ENCODE measurements around the gene KSR1.
"Not testable (repeated sequence)": the region's sequence is repeated elsewhere in the genome, so short reads cannot be mapped to it uniquely, and the experiment has no call there.

KSR1 gene

GRCh38 chr17:27622986-27623385 lies 166.7 kb downstream of the KSR1 start:
- Histone ChIP-seq H3K9me3 (ENCODE audit: low read depth, low read length) (no peaks in the 10 kb centered on the region), H3K4me3 (no peak overlapping the region), H3K9ac (ENCODE audit: insufficient read length) (no peak overlapping the region), H3K27ac (no peak overlapping the region), H3K36me3 (ENCODE audit: insufficient read depth, low read length) (peaks cover 44% of the 10 kb centered on the region)
- TF ChIP-seq POLR2AphosphoS5 (IDR thresholded peaks at IDR 0.05; ENCODE audit: borderline replicate concordance, low read depth, low read length) (no peak), EZH2 (IDR thresholded peaks at IDR 0.05) (no peak), FOXP2 (optimal IDR thresholded peaks at IDR 0.05; ENCODE audit: control extremely low read depth, extremely low read length, insufficient read depth) (no peak)
- no peak for DNase-seq (ENCODE audit: low read depth, low spot score)

GRCh38 chr17:27623614-27624013 lies 167.4 kb downstream of the KSR1 start:
- Histone ChIP-seq H3K9me3 (ENCODE audit: low read depth, low read length) (no peaks in the 10 kb centered on the region), H3K9ac (ENCODE audit: insufficient read length) (no peak overlapping the region), H3K36me3 (ENCODE audit: insufficient read depth, low read length) (peaks cover 38% of the 10 kb centered on the region), H3K27ac (no peak overlapping the region), H3K4me3 (no peak overlapping the region)
- no peak for DNase-seq (ENCODE audit: low read depth, low spot score)
- no peak for TF ChIP-seq FOXP2 (optimal IDR thresholded peaks at IDR 0.05; ENCODE audit: control extremely low read depth, extremely low read length, insufficient read depth)
- no peak for TF ChIP-seq POLR2AphosphoS5 (IDR thresholded peaks at IDR 0.05; ENCODE audit: borderline replicate concordance, low read depth, low read length)
- TF ChIP-seq EZH2 (IDR thresholded peaks at IDR 0.05): no peak

- no peak for DNase-seq (ENCODE audit: low read depth, low spot score)
- Histone ChIP-seq H3K9ac (ENCODE audit: insufficient read length) (no peak overlapping the region), H3K36me3 (ENCODE audit: insufficient read depth, low read length) (peaks cover 35% of the 10 kb centered on the region), H3K9me3 (ENCODE audit: low read depth, low read length) (no peaks in the 10 kb centered on the region), H3K4me3 (no peak overlapping the region), H3K27ac (no peak overlapping the region)
- TF ChIP-seq POLR2AphosphoS5 (IDR thresholded peaks at IDR 0.05; ENCODE audit: borderline replicate concordance, low read depth, low read length): no peak
- no peak for TF ChIP-seq FOXP2 (optimal IDR thresholded peaks at IDR 0.05; ENCODE audit: control extremely low read depth, extremely low read length, insufficient read depth)
- no peak for TF ChIP-seq EZH2 (IDR thresholded peaks at IDR 0.05)
Measured at GRCh38 chr17:27624539-27624938, 168.3 kb downstream of the KSR1 start.

GRCh38 chr17:27625856-27626255 lies 169.6 kb downstream of the KSR1 start:
- Histone ChIP-seq H3K4me3 (no peak overlapping the region), H3K27ac (no peak overlapping the region), H3K9me3 (ENCODE audit: low read depth, low read length) (no peaks in the 10 kb centered on the region), H3K9ac (ENCODE audit: insufficient read length) (no peak overlapping the region), H3K36me3 (ENCODE audit: insufficient read depth, low read length) (peaks cover 26% of the 10 kb centered on the region)
- no peak for DNase-seq (ENCODE audit: low read depth, low spot score)
- TF ChIP-seq FOXP2 (optimal IDR thresholded peaks at IDR 0.05; ENCODE audit: control extremely low read depth, extremely low read length, insufficient read depth) (no peak), POLR2AphosphoS5 (IDR thresholded peaks at IDR 0.05; ENCODE audit: borderline replicate concordance, low read depth, low read length) (no peak), EZH2 (IDR thresholded peaks at IDR 0.05) (no peak)

- Histone ChIP-seq H3K4me3 (no peak overlapping the region), H3K9ac (ENCODE audit: insufficient read length) (no peak overlapping the region), H3K36me3 (ENCODE audit: insufficient read depth, low read length) (peaks cover 10% of the 10 kb centered on the region), H3K27ac (no peak overlapping the region), H3K9me3 (ENCODE audit: low read depth, low read length) (no peaks in the 10 kb centered on the region)
- no peak for TF ChIP-seq POLR2AphosphoS5 (IDR thresholded peaks at IDR 0.05; ENCODE audit: borderline replicate concordance, low read depth, low read length)
- no peak for TF ChIP-seq EZH2 (IDR thresholded peaks at IDR 0.05)
- TF ChIP-seq FOXP2 (optimal IDR thresholded peaks at IDR 0.05; ENCODE audit: control extremely low read depth, extremely low read length, insufficient read depth): no peak
- DNase-seq (ENCODE audit: low read depth, low spot score): no peak
Measured at GRCh38 chr17:27627514-27627913, 171.3 kb downstream of the KSR1 start.

GRCh38 chr17:27628376-27628775 lies 172.1 kb downstream of the KSR1 start:
- H3K36me3 ChIP-seq (ENCODE audit: insufficient read depth, low read length): peaks cover 1% of the 10 kb centered on the region; the same call in 1 of the 2 replicates
- TF ChIP-seq FOXP2 (optimal IDR thresholded peaks at IDR 0.05; ENCODE audit: control extremely low read depth, extremely low read length, insufficient read depth) (no peak), POLR2AphosphoS5 (IDR thresholded peaks at IDR 0.05; ENCODE audit: borderline replicate concordance, low read depth, low read length) (no peak), EZH2 (IDR thresholded peaks at IDR 0.05) (no peak)
- H3K4me3 ChIP-seq: no peak overlapping the region
- H3K9ac ChIP-seq (ENCODE audit: insufficient read length): no peak overlapping the region
- no peaks in the 10 kb centered on the region for H3K9me3 ChIP-seq (ENCODE audit: low read depth, low read length)
- no peak for DNase-seq (ENCODE audit: low read depth, low spot score)
- H3K27ac ChIP-seq: no peak overlapping the region

GRCh38 chr17:27629260-27629659 lies 173.0 kb downstream of the KSR1 start:
- DNase-seq (ENCODE audit: low read depth, low spot score): peak; percentile 39
- not testable (repeated sequence) for H3K4me3 ChIP-seq; H3K9me3 ChIP-seq (ENCODE audit: low read depth, low read length); H3K9ac ChIP-seq (ENCODE audit: insufficient read length); H3K36me3 ChIP-seq (ENCODE audit: insufficient read depth, low read length)
- peak overlapping the region; percentile 57 for H3K27ac ChIP-seq

GRCh38 chr17:27630607-27631410 lies 174.6 kb downstream of the KSR1 start, which contains the start of gene LGALS9:
TSS of gene LGALS9 (plus strand) at chr17:27631188. CDS start at chr17:27631266, 78 bp downstream.
- TF ChIP-seq POLR2AphosphoS5 (IDR thresholded peaks at IDR 0.05; ENCODE audit: borderline replicate concordance, low read depth, low read length) (no peak), EZH2 (IDR thresholded peaks at IDR 0.05) (no peak), FOXP2 (optimal IDR thresholded peaks at IDR 0.05; ENCODE audit: control extremely low read depth, extremely low read length, insufficient read depth) (no peak)
- no peak within 1 kb of the TSS for H3K9ac ChIP-seq (ENCODE audit: insufficient read length)
- no peaks in the 10 kb centered on the region for H3K9me3 ChIP-seq (ENCODE audit: low read depth, low read length)
- no peaks in the 10 kb centered on the region for H3K36me3 ChIP-seq (ENCODE audit: insufficient read depth, low read length)
- DNase-seq (ENCODE audit: low read depth, low spot score): no peak
- no peak within 1 kb of the TSS for H3K27ac ChIP-seq
- H3K4me3 ChIP-seq: no peak within 1 kb of the TSS

- no peaks in the 10 kb centered on the region for H3K36me3 ChIP-seq (ENCODE audit: insufficient read depth, low read length)
- no peak for DNase-seq (ENCODE audit: low read depth, low spot score)
- H3K9me3 ChIP-seq (ENCODE audit: low read depth, low read length): no peaks in the 10 kb centered on the region
- TF ChIP-seq EZH2 (IDR thresholded peaks at IDR 0.05): no peak
- no peak for TF ChIP-seq FOXP2 (optimal IDR thresholded peaks at IDR 0.05; ENCODE audit: control extremely low read depth, extremely low read length, insufficient read depth)
- no peak for TF ChIP-seq POLR2AphosphoS5 (IDR thresholded peaks at IDR 0.05; ENCODE audit: borderline replicate concordance, low read depth, low read length)
- no peak overlapping the region for H3K9ac ChIP-seq (ENCODE audit: insufficient read length)
- no peak overlapping the region for H3K27ac ChIP-seq
- no peak overlapping the region for H3K4me3 ChIP-seq
Measured at GRCh38 chr17:27631411-27631760, 175.1 kb downstream of the KSR1 start.
